GM10266 (cell line): ENCODE data around the gene LIPF.

Experiments used
- DNase-seq: peaks from one replicate; pipeline ENCODE4 v3.0.0; 2012; ENCODE audit errors: extremely low spot score
- CTCF ChIP-seq: IDR thresholded peaks from 2 replicates; pipeline ENCODE4 v1.5.1; 2012; ENCODE audit warnings: mild to moderate bottlenecking, low read depth; ENCODE audit not compliant: control insufficient read depth, insufficient read depth; ENCODE audit errors: missing control alignments

Gene LIPF

GRCh38 chr10:88664142-88664541 is at the start of gene LIPF:
LIPF (plus strand) TSS chr10:88664442; CDS start chr10:88667298, 2,856 bp downstream.
- DNase-seq: no peak
- TF ChIP-seq CTCF: no peak

GRCh38 chr10:88616250-88616977 is 47.8 kb upstream of the LIPF start:
- no peak for TF ChIP-seq CTCF
- no peak for DNase-seq

GRCh38 chr10:88617772-88618300 is 46.4 kb upstream of the LIPF start:
- no peak for DNase-seq
- no peak for TF ChIP-seq CTCF

- no peak for TF ChIP-seq CTCF
Measured at GRCh38 chr10:88618496-88618895, 45.7 kb upstream of the LIPF start.

GRCh38 chr10:88620441-88620840 is 43.8 kb upstream of the LIPF start:
- TF ChIP-seq CTCF: no peak
- no peak for DNase-seq

More at GRCh38 chr10:88618496-88618895, 45.7 kb upstream of the LIPF start:
- no peak for DNase-seq

- no peak for DNase-seq
- no peak for TF ChIP-seq CTCF
Measured at GRCh38 chr10:88623835-88624234, 40.4 kb upstream of the LIPF start.

- no peak for DNase-seq
- no peak for TF ChIP-seq CTCF
Measured at GRCh38 chr10:88624840-88625239, 39.4 kb upstream of the LIPF start.
